ENCODE data around the gene ANXA3. TPM values are rescaled to one million over a fixed set of nuclear protein-coding genes. Genes with fewer than 3 reads are reported as not detected.
A peak's percentile ranks its signal among the peaks of the same experiment; 100 is the strongest.
"Not testable (repeated sequence)": the region's sequence is repeated elsewhere in the genome, so short reads cannot be mapped to it uniquely, and the experiment has no call there.

Gene ANXA3
- total RNA-seq, 1 donor from 2014 or later = 1.9 TPM

GRCh38 chr4:78527555-78527954 lies 24.0 kb upstream of the ANXA3 start:
- Mint-ChIP-seq H3K27ac (no peak overlapping the region), H3K4me1 (no peaks in the 10 kb centered on the region), H3K9me3 (no peaks in the 10 kb centered on the region), H3K36me3 (ENCODE audit: low read depth) (no peaks in the 10 kb centered on the region), H3K27me3 (peaks cover 14% of the 10 kb centered on the region), H3K4me3 (no peak overlapping the region)
- DNase-seq = no peak
- intact Hi-C loops (cut with micrococcal nuclease) = no loop called here

- no peaks in the 10 kb centered on the region for H3K4me1 Mint-ChIP-seq
- H3K4me3 Mint-ChIP-seq = no peak overlapping the region
- H3K27ac Mint-ChIP-seq = no peak overlapping the region
- no peaks in the 10 kb centered on the region for H3K9me3 Mint-ChIP-seq
- H3K27me3 Mint-ChIP-seq = peaks cover 16% of the 10 kb centered on the region
- no peaks in the 10 kb centered on the region for H3K36me3 Mint-ChIP-seq (ENCODE audit: low read depth)
- intact Hi-C loops (cut with micrococcal nuclease) = no loop called here
- DNase-seq = no peak
These were observed 23.2 kb upstream of the ANXA3 start for GRCh38 chr4:78528327-78528726.

- intact Hi-C loops (cut with micrococcal nuclease) = no loop called here
These were observed 21.9 kb upstream of the ANXA3 start for GRCh38 chr4:78529569-78530209.

GRCh38 chr4:78532046-78532445 lies 19.5 kb upstream of the ANXA3 start:
- intact Hi-C loops (cut with micrococcal nuclease) = no loop called here
- Mint-ChIP-seq H3K27ac (no peak overlapping the region), H3K4me1 (no peaks in the 10 kb centered on the region), H3K4me3 (no peak overlapping the region), H3K9me3 (no peaks in the 10 kb centered on the region), H3K27me3 (peaks cover 11% of the 10 kb centered on the region), H3K36me3 (ENCODE audit: low read depth) (no peaks in the 10 kb centered on the region)
- no peak for DNase-seq

More at GRCh38 chr4:78529569-78530209, 21.9 kb upstream of the ANXA3 start:
- H3K27ac Mint-ChIP-seq = no peak overlapping the region
- no peak for DNase-seq
- H3K4me3 Mint-ChIP-seq = no peak overlapping the region
- H3K4me1 Mint-ChIP-seq = no peaks in the 10 kb centered on the region
- no peaks in the 10 kb centered on the region for H3K9me3 Mint-ChIP-seq
- peaks cover 8% of the 10 kb centered on the region for H3K27me3 Mint-ChIP-seq
- H3K36me3 Mint-ChIP-seq (ENCODE audit: low read depth) = no peaks in the 10 kb centered on the region

GRCh38 chr4:78533854-78534253 lies 17.7 kb upstream of the ANXA3 start:
- Mint-ChIP-seq H3K27ac (no peak overlapping the region), H3K4me3 (no peak overlapping the region), H3K27me3 (peaks cover 14% of the 10 kb centered on the region), H3K9me3 (no peaks in the 10 kb centered on the region), H3K4me1 (no peaks in the 10 kb centered on the region), H3K36me3 (ENCODE audit: low read depth) (no peaks in the 10 kb centered on the region)
- no peak for DNase-seq
- intact Hi-C loops (cut with micrococcal nuclease) = no loop called here

GRCh38 chr4:78534286-78534955 lies 17.1 kb upstream of the ANXA3 start:
- Mint-ChIP-seq H3K4me3 (no peak overlapping the region), H3K9me3 (no peaks in the 10 kb centered on the region), H3K36me3 (ENCODE audit: low read depth) (no peaks in the 10 kb centered on the region), H3K4me1 (no peaks in the 10 kb centered on the region), H3K27me3 (peaks cover 14% of the 10 kb centered on the region), H3K27ac (no peak overlapping the region)
- no peak for DNase-seq
- intact Hi-C loops (cut with micrococcal nuclease) = no loop called here

- Mint-ChIP-seq H3K36me3 (ENCODE audit: low read depth) (no peaks in the 10 kb centered on the region), H3K27ac (no peak overlapping the region), H3K9me3 (no peaks in the 10 kb centered on the region), H3K4me1 (no peaks in the 10 kb centered on the region), H3K4me3 (no peak overlapping the region), H3K27me3 (peaks cover 33% of the 10 kb centered on the region)
- DNase-seq = no peak
- intact Hi-C loops (cut with micrococcal nuclease) = no loop called here
These were observed 9.2 kb upstream of the ANXA3 start for GRCh38 chr4:78542373-78542772.

GRCh38 chr4:78543424-78544125 lies 8.0 kb upstream of the ANXA3 start:
- Mint-ChIP-seq H3K4me3 (no peak overlapping the region), H3K9me3 (no peaks in the 10 kb centered on the region), H3K27ac (no peak overlapping the region), H3K36me3 (ENCODE audit: low read depth) (no peaks in the 10 kb centered on the region), H3K4me1 (no peaks in the 10 kb centered on the region), H3K27me3 (peaks cover 31% of the 10 kb centered on the region)
- intact Hi-C loops (cut with micrococcal nuclease) = no loop called here
- no peak for DNase-seq

- intact Hi-C loops (cut with micrococcal nuclease) = no loop called here
- Mint-ChIP-seq H3K36me3 (ENCODE audit: low read depth) (no peaks in the 10 kb centered on the region), H3K27me3 (peaks cover 32% of the 10 kb centered on the region), H3K27ac (no peak overlapping the region), H3K4me3 (no peak overlapping the region), H3K4me1 (no peaks in the 10 kb centered on the region), H3K9me3 (no peaks in the 10 kb centered on the region)
- no peak for DNase-seq
These were observed 6.9 kb upstream of the ANXA3 start for GRCh38 chr4:78544678-78545077.

GRCh38 chr4:78545275-78546246 lies 6.0 kb upstream of the ANXA3 start:
- intact Hi-C loops (cut with micrococcal nuclease) = no loop called here
- DNase-seq = no peak
- Mint-ChIP-seq H3K27me3 (peaks cover 38% of the 10 kb centered on the region), H3K4me1 (no peaks in the 10 kb centered on the region), H3K27ac (no peak overlapping the region), H3K9me3 (no peaks in the 10 kb centered on the region), H3K36me3 (ENCODE audit: low read depth) (no peaks in the 10 kb centered on the region), H3K4me3 (no peak overlapping the region)

- H3K4me3 Mint-ChIP-seq; H3K27ac Mint-ChIP-seq; DNase-seq; intact Hi-C loops (cut with micrococcal nuclease); H3K9me3 Mint-ChIP-seq; H3K36me3 Mint-ChIP-seq (ENCODE audit: low read depth): not testable (repeated sequence)
- Mint-ChIP-seq H3K27me3 (peaks cover 38% of the 10 kb centered on the region), H3K4me1 (peaks cover 11% of the 10 kb centered on the region)
These were observed 3.7 kb upstream of the ANXA3 start for GRCh38 chr4:78547899-78548298.

- H3K9me3 Mint-ChIP-seq; H3K4me3 Mint-ChIP-seq; H3K36me3 Mint-ChIP-seq (ENCODE audit: low read depth); intact Hi-C loops (cut with micrococcal nuclease); DNase-seq; H3K27ac Mint-ChIP-seq: not testable (repeated sequence)
- peaks cover 11% of the 10 kb centered on the region for H3K4me1 Mint-ChIP-seq
- peaks cover 33% of the 10 kb centered on the region for H3K27me3 Mint-ChIP-seq
These were observed 2.7 kb upstream of the ANXA3 start for GRCh38 chr4:78548889-78549288.

GRCh38 chr4:78552389-78553042 lies 946 bp downstream of the ANXA3 start:
- Mint-ChIP-seq H3K4me3 (peak overlapping the region; percentile 64), H3K36me3 (ENCODE audit: low read depth) (peaks cover 17% of the 10 kb centered on the region), H3K27me3 (peaks cover 20% of the 10 kb centered on the region), H3K27ac (no peak overlapping the region), H3K4me1 (peaks cover 11% of the 10 kb centered on the region), H3K9me3 (peaks cover 10% of the 10 kb centered on the region)
- intact Hi-C loops (cut with micrococcal nuclease) = loop anchor here (5.0 kb wide), 1 partner anchor 225 kb away; the partner anchor contains the start of gene BMP2K
- no peak for DNase-seq
